ENCODE measurements around the gene UVSSA.

UVSSA gene

DNA sequence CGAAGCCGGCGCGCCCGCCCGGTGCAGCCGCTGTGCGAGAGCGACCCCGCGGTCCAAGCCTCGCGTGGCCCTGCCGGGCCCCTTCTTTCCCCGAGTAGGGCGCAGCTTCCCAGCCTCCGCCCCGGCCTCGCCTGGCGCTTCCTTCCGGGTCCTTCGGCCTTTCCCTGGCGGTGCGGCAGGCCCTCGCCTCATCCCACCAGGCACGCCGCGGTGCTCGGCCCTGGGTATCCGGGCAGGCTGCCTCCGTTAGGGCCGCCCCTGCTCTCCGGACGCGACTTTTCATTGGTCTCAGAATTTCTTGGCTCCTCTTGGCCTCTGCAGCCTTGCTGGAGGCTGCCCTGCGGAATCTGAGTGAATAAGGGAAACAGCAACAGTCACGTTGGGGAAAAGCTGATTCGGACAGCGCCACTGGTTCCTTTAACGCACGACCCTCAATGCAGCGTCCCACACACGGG, 429 bp downstream of the UVSSA start:
- DNase-seq = peak in 24 of 51 donors; percentile 17 to 76 (median 50)

DNA sequence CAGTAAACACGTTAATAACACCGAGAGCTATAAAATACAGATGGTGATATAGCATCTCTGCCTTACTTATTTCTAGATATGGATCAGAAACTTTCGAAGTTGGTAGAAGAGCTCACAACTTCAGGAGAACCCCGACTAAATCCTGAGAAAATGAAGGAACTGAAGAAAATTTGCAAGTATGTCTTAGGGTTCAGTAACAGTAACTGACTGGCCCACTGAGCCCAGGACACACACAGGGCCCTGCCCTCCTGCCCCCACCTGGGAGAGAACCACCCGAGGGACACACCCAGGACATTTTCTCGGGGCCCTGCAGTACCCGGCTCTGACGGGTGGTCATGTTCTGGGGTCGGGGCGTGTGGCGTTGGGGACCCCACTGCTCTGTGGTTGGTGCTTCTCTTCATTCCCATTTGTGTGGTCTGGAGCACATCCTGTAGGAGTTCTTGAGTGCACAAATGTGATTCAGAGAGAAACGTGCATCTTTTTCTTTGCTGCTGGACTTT, 1.1 kb downstream of the UVSSA start:
- DNase-seq = no peak

DNA sequence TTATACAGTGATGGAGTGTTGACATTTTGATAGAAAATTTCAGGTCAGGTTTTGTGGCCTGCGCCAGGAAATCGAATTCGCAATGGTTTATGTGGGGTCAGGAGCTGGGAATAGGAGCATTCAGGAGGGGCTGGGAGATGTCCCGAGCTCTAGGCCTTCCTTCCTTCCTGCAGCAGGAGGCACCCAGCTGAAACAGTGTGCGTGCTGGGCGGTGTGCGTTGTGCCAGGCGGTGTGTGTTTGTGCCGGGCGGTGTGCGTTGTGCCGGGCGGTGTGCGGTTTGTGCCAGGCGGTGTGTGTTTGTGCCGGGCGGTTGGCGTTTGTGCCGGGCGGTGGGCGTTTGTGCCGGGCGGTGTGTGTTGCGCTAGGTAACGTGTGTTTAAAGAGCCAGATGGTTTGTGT, 1.7 kb downstream of the UVSSA start:
- peak in 1 of 51 donors; percentile 20 for DNase-seq

DNA sequence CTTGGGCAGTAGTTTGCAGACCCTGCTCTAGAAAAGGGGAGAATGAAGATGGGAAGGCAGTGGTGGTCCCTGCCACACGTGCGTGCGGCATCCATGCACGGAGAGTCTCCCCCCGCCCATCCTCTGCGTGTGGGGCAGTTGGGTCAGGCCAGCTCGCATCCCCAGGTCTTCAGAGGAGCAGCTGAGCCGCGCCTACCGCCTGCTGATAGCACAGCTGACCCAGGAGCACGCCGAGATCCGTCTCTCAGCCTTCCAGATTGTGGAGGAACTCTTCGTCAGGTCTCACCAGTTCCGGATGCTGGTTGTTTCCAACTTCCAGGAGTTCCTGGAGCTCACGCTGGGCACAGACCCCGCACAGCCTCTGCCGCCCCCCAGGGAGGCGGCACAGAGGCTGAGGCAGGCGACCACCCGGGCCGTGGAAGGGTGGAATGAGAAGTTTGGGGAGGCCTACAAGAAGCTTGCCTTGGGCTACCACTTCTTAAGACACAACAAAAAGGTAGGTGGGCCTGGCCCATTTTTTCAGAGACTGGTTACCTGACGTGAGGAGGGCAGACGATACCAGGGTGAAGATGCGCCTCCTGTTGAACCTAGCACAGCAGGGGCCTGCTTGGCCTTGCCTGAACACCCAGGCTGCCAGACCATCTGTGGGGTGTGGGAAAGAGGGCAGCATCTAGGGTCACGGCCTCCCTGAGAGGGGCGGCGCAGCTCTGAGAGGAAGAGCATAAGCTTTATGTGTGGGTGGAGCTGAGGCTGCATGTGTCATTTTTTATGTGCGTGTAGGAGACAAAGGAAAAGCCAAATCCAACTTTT, 2.6 kb downstream of the UVSSA start:
- no peak for DNase-seq

DNA sequence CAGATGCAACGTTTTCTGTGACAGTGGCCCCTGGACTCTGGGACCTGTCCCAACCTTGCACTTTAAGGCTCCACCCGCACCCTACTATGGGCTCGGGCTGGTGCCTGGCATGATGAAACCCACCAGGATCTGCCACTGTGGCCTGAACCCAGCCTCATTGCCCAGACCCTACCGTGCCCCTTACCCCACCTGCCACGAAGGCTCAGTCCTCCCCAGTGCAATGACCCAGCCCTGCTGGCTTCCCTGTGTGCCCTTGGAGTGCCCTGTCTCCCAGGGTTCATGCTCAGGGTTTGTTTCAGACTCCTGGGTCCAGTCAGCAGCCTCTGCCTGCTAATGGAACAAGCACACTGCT, 3.1 kb downstream of the UVSSA start:
- no peak for DNase-seq

DNA sequence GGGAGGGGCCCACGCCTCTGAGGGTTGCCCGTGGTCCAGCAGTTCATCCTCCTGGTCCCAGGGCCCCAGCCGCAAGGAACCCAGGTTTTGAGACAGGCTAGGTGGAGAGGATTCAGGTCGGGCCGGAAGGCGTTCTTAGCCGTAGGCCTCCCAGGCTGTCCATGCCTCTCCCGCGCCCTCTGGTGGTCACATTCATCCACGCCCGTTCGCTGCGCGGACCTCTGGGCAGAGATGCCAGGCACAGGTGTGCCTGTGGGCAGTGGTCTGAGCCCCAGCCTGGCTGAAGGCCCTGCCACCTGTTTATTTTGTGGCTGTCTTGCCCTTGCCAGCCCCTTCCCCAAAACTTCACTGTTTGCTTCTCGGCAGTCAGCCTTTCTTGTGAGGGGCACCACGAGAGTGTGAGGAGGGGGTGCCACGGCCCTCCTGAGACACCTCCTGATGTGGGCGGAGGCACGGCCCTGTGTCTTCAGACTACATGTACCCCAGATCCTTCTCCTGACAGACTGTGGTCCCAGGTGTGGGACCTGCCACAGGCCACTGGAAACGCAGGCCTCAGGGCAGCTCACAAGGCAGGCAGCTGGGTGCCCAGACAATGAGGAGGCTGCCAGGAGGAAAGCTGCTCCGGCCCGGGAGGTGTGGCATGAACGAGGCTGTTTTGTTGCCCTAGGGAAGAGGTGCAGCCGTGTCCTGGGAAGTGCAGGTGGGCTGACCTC, 5.0 kb downstream of the UVSSA start:
- peak in 49 of 51 donors; percentile 3 to 85 (median 61) for DNase-seq

DNA sequence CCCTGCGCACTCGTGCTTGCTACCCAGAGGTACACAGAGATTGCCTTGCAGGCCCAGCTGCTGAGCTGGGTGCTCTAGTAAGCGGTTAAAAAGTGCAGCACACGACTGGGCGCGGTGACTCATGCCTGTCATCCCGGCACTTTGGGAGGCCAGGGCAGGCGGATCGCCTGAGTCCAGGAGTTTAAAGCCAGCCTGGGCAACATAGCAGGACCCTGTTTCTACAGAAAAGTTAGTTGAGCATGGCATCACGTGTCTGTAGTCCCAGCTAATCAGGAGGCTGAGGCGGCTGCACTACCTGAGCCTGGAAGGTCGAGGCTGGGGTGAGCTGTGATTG, 5.5 kb downstream of the UVSSA start:
- no peak for DNase-seq

DNA sequence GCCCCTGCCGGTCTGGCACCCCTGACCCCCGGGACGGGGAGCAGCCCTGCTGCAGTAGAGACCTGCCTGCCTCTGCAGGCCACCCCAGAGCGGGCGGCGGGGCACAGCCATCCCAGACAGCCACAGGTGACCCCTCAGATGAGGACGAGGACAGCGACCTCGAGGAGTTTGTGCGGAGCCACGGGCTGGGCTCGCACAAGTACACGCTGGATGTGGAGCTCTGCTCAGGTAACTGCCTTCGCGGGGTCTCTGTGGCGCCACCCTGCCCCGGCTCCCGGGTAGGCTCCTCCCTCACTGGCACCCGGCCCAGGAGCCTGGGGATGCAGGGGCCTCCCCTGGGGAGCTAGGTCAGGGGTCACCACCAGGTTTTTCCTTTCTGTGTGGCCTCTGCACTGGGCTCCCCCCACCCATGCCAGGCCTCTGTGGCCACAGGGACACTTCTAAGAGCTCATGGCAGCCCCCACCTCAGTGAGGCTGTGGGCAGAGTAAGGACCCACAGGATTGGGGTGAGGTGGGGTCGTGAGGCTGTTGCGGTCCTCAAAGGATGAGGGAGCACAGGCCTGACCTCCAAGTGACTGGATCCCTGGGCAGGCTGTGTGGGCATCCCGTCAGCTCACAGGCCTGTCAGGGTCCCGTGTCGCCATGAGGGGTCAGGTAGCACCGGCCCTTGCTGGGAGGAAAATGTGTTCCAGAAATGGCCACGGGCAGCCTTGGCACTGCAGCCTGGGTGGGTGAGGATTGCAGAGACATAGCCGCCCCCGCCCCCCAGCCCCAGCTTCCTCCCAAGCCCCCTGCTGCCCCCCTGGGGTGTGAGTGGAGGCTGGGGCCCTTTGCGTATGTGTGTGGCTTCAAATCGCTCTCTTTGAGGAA, 6.4 kb downstream of the UVSSA start:
- no peak for DNase-seq

DNA sequence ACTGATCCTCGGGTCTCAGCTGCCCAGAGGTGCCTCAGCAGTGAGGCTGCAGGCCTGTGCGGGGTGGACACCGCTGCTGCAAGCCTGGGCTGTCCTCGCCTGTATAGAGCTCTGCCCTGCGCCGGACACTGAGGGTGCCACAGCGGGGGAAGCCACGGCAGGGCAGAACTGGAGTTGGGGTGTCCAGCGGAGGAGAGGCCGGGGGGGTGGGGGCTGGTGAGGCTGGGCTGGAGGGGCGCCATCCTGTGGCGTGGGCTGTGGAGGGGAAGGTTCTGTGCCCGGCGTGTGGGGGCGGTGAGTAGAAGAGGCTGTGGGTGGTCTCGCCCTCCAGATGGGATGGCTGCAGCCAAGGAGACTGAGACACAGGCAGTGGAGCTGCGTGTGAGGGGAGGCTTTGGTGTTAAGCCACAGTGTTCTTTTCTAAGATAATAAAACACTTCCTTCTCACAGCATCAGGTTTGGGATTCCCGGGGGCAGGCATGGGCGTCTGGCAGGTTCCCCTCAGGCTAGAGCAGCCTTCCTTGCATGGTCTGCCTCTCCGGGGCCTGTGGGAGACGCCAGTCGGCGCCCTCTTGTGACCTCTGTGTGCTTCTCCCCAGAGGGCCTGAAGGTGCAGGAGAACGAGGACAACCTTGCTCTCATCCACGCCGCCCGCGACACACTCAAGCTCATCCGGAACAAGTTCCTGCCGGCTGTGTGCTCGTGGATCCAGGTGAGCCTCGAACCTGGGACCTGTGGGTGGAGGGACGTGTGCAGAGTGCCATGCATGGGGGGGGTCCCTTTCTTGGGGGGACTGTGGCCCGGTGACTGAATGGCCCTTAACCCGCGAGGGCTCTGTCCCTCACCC, 7.4 kb downstream of the UVSSA start:
- no peak for DNase-seq

DNA sequence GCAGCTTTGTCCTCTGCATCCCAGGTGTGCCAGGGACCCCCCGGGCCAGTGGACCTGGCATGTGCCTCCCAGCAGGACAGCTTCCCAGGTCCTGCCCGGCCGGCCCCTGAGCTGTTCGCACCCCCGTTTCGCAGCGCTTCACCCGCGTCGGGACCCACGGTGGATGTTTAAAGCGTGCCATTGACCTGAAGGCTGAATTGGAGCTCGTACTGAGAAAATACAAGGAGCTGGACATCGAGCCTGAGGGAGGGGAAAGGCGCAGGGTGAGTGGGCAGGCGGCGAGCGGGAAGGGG, 7.9 kb downstream of the UVSSA start:
- DNase-seq = no peak

DNA sequence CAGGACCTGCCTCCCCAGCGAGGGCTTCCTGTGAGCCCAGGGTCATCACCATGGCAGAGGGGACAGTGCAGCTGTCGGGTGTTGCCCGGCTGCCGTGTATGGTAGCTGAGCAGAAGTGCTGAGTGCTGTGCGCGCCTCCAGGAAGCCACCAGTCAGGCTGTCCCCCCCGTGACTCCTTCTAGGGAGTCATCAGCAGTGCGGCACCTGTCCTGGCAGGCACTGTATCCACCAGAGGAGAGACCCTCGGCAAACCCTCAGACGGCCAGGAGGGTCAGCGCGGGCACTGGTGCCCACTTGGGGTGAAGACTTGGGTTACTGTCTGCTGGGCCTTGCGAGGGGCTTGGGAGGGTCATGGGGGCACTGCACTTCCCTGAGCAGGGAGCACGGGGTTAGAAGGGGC, 8.4 kb downstream of the UVSSA start:
- no peak for DNase-seq

DNA sequence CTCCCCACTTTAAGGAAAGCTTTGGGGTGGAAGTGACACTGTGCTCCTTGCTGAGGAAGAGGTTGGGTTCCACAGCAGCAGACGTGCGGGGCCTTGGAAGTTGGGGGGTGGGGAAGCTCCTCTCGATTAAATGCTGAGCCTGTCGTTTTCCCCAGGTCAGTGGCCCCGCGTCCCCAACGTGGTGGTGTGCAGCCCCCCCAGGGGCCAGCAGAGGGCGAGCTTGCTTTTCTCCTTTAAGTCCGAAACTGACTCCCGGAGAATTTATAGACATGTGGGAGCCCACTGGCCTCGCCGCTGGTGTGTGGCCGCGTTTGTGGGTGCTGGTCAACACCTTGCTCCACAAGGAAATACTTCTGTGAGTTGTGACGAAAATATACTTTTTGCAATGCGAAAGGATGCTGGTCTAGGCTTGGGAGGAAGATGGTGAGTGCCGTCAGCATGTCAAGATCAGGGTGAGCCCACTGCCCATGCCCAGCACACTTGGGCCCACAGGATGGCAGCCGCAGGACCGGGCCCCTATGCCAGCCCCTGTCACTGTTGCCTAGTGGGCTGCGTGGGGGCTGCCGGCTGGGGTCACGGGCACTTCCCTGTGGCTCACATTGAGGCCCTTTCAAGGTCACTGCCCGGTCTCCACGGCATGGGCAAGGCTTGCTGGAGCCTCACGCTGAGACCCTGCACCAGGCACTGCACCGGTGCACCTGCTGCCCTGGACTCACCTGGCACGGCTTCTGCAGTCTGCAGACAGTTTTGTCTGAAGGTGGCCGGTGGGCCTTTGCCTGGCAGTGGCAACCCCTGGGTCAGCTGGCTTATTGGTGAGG, 9.4 kb downstream of the UVSSA start:
- DNase-seq = peak in 36 of 51 donors; percentile 5 to 76 (median 28)

DNA sequence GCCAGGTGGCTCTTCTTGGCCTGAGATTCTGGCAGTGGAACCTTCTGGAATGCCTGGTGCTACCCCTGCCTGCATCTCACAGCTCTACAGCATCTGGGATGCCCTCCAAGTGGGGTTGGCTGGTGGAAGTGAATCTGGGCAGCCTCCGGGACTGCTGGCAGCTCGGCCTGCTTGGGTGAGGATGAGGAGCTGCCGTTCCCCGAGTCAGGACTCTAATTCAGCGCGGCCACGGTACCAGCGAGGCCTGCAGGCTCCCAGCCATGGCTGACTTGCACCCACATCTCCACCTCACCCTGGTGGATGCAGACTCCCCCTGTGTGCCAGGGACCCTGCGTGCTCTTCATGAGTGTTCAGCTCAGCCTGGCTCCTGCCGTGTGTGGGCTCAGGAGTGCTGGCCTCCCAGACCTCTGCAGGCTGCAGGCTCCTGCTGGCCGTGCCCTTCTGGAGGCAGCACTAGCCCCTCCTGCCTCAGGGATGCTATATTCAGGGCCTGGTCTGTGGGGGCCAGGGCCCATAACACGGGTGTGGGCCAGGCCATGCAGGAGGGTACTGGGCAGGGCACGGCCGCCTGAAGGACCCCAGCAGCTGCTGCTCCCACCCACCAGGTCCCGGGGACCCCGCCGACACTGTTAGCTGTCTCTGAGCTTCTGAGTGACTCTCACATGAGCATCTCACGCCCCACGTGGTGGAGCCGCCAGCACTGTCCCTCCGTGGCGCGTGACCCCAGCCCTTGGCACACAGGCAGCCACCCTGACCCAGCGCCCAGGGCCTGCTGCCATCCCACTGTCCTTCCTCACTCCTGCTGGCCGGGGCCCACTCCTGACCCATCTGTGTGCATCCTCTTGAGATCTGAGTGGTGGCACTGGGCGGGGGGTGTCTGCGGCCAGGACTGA, 10.6 kb downstream of the UVSSA start:
- peak in 30 of 51 donors; percentile 2 to 70 (median 40) for DNase-seq

DNA sequence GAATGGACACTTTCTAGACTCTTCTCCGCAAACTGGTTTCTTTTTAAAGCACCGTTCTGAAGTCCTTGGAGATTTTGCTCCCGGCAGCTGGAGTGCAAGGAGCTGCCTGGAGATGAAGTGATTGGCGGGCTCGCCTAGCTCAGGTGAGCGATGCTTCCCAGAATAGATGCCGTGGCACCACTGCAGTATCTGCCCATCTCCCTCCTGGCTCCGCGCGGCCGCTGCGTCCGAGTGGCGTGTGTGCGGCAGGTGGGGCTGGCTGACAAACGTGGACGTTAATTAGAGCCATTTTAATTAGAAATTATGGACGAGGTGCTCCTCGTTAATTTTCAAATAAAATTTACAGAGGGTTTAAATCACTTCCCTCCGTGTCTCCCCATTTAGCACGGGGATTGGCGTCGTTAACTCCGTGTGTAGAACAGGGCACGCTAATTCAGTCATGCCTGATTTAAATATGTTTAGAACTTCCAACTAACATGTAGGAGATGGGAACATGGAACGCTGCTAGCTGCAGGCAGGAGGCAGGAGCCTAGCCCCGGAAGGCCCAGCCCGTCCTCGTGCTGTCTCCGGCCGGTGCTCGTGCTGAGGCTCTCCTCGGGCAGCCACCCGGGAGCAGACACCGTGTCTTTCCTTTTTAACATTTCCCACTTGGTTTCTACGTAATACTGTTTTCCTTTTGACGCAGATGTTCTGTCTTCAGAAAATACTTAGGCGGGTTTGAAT, 11.6 kb downstream of the UVSSA start:
- DNase-seq = no peak

DNA sequence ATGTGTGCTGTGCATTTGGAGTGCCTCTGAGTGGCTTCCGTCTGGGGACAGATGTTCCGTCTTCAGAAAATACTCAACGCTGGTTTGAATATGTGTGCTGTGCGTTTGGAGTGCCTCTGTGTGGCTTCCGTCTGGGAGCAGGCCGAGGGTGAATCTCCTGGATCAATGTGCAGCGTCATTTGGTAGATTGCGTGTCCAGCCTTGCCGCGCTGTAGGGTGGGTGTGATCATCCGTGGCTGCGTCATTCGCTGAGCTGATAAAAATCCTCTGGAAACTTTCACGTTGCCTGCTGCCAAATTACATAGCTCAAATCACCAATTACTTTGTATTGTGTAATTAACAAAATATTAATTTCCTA, 12.1 kb downstream of the UVSSA start:
- DNase-seq = no peak

DNA sequence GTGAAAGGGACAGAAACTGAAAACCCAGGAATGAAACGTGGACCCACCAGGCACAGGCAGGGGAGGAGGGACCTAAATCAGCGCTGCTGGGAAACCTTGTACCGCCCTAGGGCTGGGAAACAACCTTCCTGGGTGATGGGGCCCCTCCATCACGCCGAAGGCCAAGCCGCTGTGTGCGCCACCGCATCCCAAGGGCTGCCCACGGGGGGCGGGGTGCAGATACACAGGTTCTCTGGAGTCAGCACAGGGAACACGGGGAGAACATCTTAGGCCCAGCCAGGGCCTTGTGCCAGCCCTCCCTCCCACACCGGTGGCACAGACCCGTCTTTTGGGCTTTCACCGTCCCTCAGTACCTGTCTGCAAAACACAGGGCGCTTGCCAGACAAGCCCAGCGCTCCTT, 13.0 kb downstream of the UVSSA start:
- no peak for DNase-seq

DNA sequence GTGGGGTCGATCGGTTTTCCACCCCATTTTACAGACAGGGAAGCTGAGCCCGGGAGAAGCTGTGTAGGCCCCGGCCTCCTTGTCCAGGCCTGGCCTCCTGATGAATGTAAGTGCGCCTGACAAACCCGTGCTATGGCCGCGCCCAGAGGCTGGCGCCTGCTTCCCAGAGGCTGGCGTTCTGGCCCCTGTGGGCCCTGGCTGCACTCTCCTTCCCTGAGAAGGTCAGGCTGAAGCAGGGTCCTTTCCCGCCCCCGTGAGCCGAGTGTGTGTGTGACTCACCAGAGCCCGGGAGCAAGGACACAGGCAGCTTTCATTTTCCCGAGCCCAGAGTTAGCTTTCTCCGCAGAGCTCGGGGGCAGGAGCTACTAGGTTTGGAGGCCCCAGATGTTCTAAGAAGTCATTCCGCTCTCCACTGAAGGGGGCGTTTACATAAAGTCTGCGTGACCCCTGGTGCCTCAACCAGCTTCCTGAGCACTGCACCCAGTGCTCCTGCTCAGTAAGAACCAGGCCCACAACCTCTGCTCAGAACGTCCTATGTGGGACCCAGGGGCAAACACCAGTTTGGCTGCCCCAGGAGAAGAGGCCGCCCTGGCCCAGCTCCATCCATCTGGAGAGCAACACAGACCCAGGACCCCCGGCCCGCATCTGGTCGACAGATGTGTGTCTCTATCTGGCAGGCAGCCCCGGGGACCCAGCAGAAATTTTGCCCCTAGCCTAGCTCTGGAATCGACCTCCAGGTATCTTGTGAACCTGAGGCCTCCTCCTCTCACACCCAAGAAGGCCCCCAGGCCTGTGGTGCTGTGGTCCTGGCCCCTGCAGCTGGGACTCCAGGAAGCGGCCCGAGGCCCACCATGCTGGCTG, 13.6 kb downstream of the UVSSA start:
- no peak for DNase-seq

DNA sequence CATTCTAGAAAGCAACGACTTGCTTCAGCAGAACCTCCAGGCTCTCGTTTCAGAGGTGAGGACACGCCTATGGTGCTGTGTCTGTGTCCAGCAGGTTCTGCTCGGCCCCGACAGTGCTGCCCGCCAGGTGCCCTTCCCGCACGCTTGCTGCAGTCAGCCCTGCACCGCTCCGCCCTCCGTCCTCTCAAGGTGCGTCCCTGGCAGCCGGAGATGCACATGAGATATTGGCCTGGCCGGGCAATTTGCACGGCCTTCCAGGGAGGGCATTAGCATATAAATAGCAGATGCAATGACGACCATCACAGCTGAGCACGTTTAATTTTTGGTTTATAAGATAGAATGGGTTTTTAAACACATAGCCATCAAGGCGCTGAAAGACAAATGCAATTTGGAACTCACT, 14.4 kb downstream of the UVSSA start:
- no peak for DNase-seq
